Parietal lobe (tissue), 2 donors: ENCODE data around the gene S100A9. TPM values are rescaled to one million over a fixed set of nuclear protein-coding genes. Genes with fewer than 3 reads are reported as not detected.

Experiments used
- small RNA-seq: library from RNA; depleted of rRNA; stranded (forward); fragments of <200 nt; gene quantifications from one replicate; pipeline ENCODE3, GENCODE V24; 2014; ENCODE audit warnings: low replicate concordance
- total RNA-seq: library from RNA; depleted of rRNA; stranded (reverse); fragments of >200 nt; gene quantifications from one replicate; pipeline ENCODE4 v1.2.3, GENCODE V29; 2014

S100A9 gene
- total RNA-seq: 9.1 TPM

DNA sequence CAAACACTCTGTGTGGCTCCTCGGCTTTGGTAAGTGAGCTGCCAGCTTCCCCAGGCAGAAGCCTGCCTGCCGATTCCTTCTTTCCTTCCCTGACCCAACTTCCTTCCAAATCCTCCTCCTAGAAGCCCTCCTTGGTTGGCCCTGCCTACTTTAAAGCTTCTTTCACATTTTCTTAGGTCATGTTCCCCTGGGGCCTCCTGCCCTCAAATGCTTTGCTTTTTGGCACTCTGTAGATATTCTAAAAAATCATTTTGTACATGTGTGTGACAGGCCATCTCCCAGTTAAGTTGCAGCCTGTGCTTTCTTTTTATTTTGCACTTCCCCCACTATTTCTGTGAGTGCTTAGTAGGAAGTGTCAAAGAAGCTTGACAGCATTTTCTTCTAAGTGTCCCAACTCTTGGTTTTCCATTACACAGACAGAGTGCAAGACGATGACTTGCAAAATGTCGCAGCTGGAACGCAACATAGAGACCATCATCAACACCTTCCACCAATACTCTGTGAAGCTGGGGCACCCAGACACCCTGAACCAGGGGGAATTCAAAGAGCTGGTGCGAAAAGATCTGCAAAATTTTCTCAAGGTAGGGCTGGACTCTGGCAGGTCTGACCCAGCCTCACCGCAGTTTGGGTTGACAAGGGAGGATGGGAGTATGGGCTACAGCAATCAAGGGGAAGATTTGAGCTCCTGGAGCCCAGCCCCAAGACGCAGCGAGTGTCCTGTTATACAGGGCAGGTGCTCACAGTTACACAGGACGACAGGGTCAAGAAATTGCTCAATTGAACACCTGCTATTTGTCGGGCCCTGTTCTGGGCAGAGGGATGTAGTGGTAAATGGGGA, at the start of gene S100A9:
S100A9 (plus strand) TSS at position 2 of the 838 bp plus-strand sequence; CDS start at position 432, 430 bp downstream.

DNA sequence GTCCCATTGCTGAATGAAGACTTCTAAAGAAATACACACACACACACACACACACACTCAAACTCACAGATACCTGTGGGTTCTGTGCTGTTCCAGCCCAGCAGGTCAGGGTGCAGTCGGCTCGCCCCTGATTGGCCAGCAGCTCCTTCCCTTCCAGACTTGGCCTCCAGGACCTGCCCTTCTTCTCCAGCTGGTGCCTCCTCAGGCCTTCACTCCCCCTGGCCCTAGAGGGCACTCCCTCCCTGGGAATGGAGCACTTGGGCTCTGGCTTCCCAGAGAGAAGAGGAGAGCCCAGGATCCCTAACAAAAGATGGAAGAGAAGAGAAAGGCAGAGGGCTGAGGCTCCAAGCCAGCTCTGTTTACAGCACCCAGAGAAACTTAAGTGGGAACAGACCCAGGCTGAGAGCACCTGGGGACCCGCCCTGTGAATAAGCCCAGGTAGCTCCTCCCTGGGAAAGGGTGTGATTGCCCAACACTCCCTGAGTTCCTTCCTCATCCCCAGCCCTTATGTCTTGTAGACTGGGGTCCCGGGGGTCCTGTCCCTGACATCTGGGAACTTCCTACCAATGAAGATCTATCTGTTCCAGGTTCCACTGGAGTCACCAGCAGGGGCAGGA, 45.0 kb upstream of the S100A9 start, which contains the start of gene PGLYRP3:
PGLYRP3 (minus strand) TSS at position 383 of the 617 bp plus-strand sequence. CDS start 2,287 bp downstream, outside the sequence.

DNA sequence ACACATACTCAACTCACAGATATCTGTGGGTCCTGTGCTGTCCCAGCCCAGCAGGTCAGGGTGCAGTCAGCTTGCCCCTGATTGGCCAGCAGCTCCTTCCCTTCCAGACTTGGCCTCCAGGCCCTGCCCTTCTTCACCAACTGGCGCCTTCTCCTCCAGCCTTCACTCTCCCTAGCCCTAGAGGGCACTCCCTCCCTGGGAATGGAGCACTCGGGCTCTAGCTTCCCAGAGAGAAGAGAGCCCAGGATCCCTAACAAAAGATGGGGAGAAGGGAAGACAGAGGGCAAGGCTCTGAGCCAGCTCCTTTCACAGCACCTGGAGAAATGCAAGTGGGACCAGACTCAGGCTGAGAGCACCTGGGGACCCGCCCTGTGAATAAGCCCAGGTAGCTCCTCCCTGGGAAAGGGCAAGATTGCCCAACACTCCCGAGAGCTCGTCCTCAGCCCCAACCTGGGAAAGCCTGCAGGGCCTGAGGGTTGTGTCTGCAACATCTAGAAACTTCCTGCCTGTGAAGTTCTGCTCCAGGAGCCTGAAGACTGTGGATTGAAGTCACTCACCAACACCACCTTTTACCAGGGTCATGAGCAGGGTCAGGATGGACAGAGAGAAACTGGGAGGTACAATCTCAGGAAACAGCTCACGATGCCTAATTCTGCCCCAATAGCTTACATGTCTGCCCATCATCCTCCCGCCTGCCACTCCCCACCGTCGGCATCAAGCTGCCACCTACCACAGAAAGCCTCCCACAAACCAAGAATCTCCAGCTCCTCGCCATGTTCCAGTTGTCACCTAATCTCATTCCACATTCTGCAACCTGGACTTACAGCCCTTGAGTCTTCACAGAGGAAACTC, 8.9 kb upstream of the S100A9 start, which contains the start of gene PGLYRP4:
PGLYRP4 (minus strand) TSS at position 331 of the 852 bp plus-strand sequence. CDS start 909 bp downstream, outside the sequence.

DNA sequence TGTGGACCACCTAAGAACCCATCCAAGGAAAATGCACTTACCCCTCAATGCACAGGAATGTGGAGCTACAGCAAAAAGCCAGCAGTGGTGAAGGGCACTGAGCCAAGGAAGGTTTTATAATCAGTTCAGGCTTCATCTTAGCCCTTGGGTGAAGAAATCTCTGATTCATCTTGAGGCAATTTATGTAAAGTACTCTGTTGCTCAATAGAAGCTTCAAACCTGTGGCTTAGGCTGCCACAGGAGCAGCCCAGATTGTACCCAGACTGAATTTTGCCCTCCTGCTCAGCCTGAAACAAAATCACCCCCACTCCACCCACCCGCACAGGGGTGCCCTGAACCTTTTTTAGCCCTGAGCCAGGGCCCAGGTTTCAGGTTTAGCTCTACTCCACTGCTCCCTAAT, 17.9 kb downstream of the S100A9 start, which contains the start of gene S100A12:
S100A12 (minus strand) TSS at position 111 of the 400 bp plus-strand sequence. CDS start 1,029 bp downstream, outside the sequence.

DNA sequence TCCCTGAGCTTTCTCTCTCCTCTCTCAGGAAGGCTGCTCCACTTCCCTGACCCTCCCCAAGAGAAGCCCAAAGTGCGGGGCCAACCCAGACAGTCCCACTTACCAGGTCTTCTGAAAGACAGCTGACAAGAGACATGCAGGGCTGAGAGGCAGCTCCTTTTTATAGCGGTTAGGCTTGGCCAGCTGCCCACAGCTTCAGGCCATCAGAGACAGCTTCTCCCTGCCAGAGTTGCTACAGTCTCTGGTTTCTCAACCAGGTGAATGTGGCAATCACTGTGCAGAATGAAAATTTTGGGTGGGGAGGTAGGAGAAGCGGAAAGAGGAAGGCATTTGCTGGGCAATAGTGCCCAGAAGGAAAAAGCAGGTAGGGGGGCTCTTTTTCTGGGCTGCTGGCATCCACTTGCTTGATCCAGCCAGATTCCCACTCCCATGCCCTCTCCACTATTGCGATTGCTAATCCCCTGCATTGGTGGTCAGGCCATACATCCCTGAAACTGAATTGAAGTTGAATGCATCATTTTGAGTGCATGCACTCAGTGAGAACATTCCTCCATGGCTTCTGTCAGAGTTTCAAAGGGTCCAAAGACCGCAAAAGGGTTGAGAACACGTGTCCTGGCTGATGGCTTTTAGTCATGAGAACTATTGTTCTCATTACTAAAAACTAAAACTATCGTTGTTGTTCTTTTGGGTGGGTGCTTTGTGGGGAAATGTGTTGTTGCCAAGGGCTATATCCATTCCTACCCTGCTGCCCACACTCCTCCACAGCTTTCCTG, 33.5 kb downstream of the S100A9 start, which contains the start of gene S100A8:
S100A8 (minus strand) TSS at position 136 of the 773 bp plus-strand sequence. CDS start 538 bp downstream, outside the sequence.

Small RNA genes within 50 kb of the gene (small RNA-seq; reads per million reads assigned to genes)
- gene RNU6-160P (not detected), gene S100A15A (not detected)

Other genes starting within 250 kb of the S100A9 start
- not detected for gene SPRR2F, start 244.3 kb upstream of the S100A9 start, total RNA-seq
- gene SPRR2G, start 207.0 kb upstream of the S100A9 start, total RNA-seq: not detected
- gene LELP1, start 154.4 kb upstream of the S100A9 start, total RNA-seq: not detected
- not detected for gene PRR9, start 140.3 kb upstream of the S100A9 start, total RNA-seq
- gene LORICRIN, start 98.2 kb upstream of the S100A9 start, total RNA-seq: not detected
- not detected for gene PGLYRP3, start 44.9 kb upstream of the S100A9 start, total RNA-seq
- gene PGLYRP4, start 9.0 kb upstream of the S100A9 start, total RNA-seq: not detected
- 1.6 TPM for gene S100A12, start 17.8 kb downstream of the S100A9 start, total RNA-seq
- gene S100A8, start 33.2 kb downstream of the S100A9 start, total RNA-seq: 1.6 TPM
- gene S100A7A, start 58.7 kb downstream of the S100A9 start, total RNA-seq: not detected
- not detected for gene S100A7, start 102.8 kb downstream of the S100A9 start, total RNA-seq
- gene S100A6, start 178.1 kb downstream of the S100A9 start, total RNA-seq: 7.2 TPM
- not detected for gene S100A5, start 183.1 kb downstream of the S100A9 start, total RNA-seq
- 1.3 TPM for gene S100A4, start 188.0 kb downstream of the S100A9 start, total RNA-seq
- gene S100A3, start 191.4 kb downstream of the S100A9 start, total RNA-seq: not detected
- not detected for gene S100A2, start 208.0 kb downstream of the S100A9 start, total RNA-seq